Kidney (tissue), 14 donors: ENCODE measurements around the gene ALKBH8. TPM values are rescaled to one million over a fixed set of nuclear protein-coding genes. Genes with fewer than 3 reads are reported as not detected.
"Not testable (repeated sequence)": the region's sequence is repeated elsewhere in the genome, so short reads cannot be mapped to it uniquely, and the experiment has no call there.

Source experiments
- DNase-seq, 5 donors: peaks; one replicate each; pipeline ENCODE4 v3.0.0-alpha.2; 2013 to 2020
- FAIRE-seq: peaks from 2 replicates; lab custom pipeline; 2012; peaks lifted over from hg19 to GRCh38; lab: Jason Lieb, UNC
- H3K27ac ChIP-seq, 2 donors: one replicate each; pipeline ENCODE4 v1.7.0; 2013; ENCODE audit warnings: low read depth in 2 of 2, low read length in 2 of 2, inconsistent platforms in 1 of 2
- H3K27me3 ChIP-seq: one replicate; pipeline ENCODE4 v1.7.1; 2013; ENCODE audit warnings: low read length, inconsistent platforms; ENCODE audit not compliant: control insufficient read depth, insufficient read depth
- H3K36me3 ChIP-seq, 3 donors: one replicate each; pipeline versions ENCODE4 v1.7.0 to v1.7.1; 2013; ENCODE audit warnings: low read length in 3 of 3, control low read depth in 1 of 3, inconsistent platforms in 1 of 3; ENCODE audit not compliant: insufficient read depth in 3 of 3, control insufficient read depth in 2 of 3
- H3K4me1 ChIP-seq, 3 donors: one replicate each; pipeline versions ENCODE4 v1.7.0 to v1.7.1; 2013; ENCODE audit warnings: low read length in 3 of 3, inconsistent platforms in 1 of 3, low read depth in 1 of 3; ENCODE audit not compliant: control insufficient read depth in 2 of 3, insufficient read depth in 2 of 3
- H3K4me3 ChIP-seq, 3 donors: one replicate each; pipeline versions ENCODE4 v1.7.0 to v1.8.1; 2013; ENCODE audit warnings: low read length in 3 of 3, control low read depth in 1 of 3, inconsistent platforms in 1 of 3
- H3K9ac ChIP-seq, 3 donors: one replicate each; pipeline versions ENCODE4 v1.7.0 to v1.7.1; 2013; ENCODE audit warnings: low read length in 3 of 3, control low read depth in 1 of 3, inconsistent platforms in 1 of 3
- H3K9me3 ChIP-seq, 3 donors: one replicate each; pipeline versions ENCODE4 v1.7.0 to v1.7.1; 2013; ENCODE audit warnings: low read length in 3 of 3, control low read depth in 1 of 3, inconsistent platforms in 1 of 3; ENCODE audit not compliant: control insufficient read depth in 2 of 3, insufficient read depth in 1 of 3
- CTCF ChIP-seq: IDR thresholded peaks from 3 replicates; pipeline ENCODE4 v1.5.1; 2012; ENCODE audit warnings: mild to moderate bottlenecking, moderate library complexity, borderline replicate concordance; ENCODE audit not compliant: insufficient read depth; ENCODE audit errors: extremely low read depth
- intact Hi-C: fragments of 100-400 bp; cut with DNase I; formaldehyde crosslinking; loops from one replicate; pipeline ENCODE4 v1.11.1; 2022
- polyA plus RNA-seq: library from polyadenylated mRNA; stranded (reverse); fragments of 350-450 nt; fragmentation: Illumina TruSeq; extraction: RNeasy Lipid Tissue Mini Kit (QIAGEN cat#74804); gene quantifications from one replicate; pipeline ENCODE4 v1.2.3, GENCODE V29; 2014; ENCODE audit warnings: low read depth, low replicate concordance; ENCODE audit not compliant: insufficient read depth
- total RNA-seq: library from RNA; stranded (reverse); fragmentation: NEBNext Ultra II Directional; extraction: Animal tissue kit (Norgen Biotek cat#: 25700); gene quantifications from one replicate; pipeline ENCODE4 v1.2.1, GENCODE V29; 2021
- donor health status: control.
- donor health status: control.
- donor health status: control.
- donor health status: control.
- donor health status: control.
- donor health status: DM: yes; HTN: yes; CAD: no.
- donor health status: Normal renal cell carcinoma (clear cell type).

The ALKBH8 gene
- total and polyA plus RNA-seq, 2 donors from 2014 or later, result 3.8 to 9.4 TPM

GRCh38 chr11:107581147-107581546, 15.6 kb upstream of the ALKBH8 start:
- DNase-seq, result no peak
- no peak overlapping the region for H3K4me3 ChIP-seq
- H3K27me3 ChIP-seq, result peaks cover 4% of the 10 kb centered on the region
- H3K9ac ChIP-seq, result no peak overlapping the region
- no peaks in the 10 kb centered on the region for H3K36me3 ChIP-seq
- intact Hi-C loops, result no loop called here
- TF ChIP-seq CTCF, result no peak
- no peak for FAIRE-seq
- no peaks in the 10 kb centered on the region for H3K9me3 ChIP-seq
- H3K4me1 ChIP-seq, result no peaks in the 10 kb centered on the region
- H3K27ac ChIP-seq, result no peak overlapping the region

GRCh38 chr11:107579169-107579568, 13.6 kb upstream of the ALKBH8 start:
- H3K27ac ChIP-seq, H3K27me3 ChIP-seq, H3K36me3 ChIP-seq, DNase-seq, intact Hi-C loops, H3K4me1 ChIP-seq, H3K4me3 ChIP-seq, H3K9me3 ChIP-seq, FAIRE-seq, H3K9ac ChIP-seq: not testable (repeated sequence)

GRCh38 chr11:107577346-107577711, 11.8 kb upstream of the ALKBH8 start:
- intact Hi-C loops, result no loop called here
- FAIRE-seq, result no peak

More at GRCh38 chr11:107577346-107577711, 11.8 kb upstream of the ALKBH8 start:
- H3K9ac ChIP-seq, result no peak overlapping the region
- H3K4me1 ChIP-seq, result no peaks in the 10 kb centered on the region
- H3K27me3 ChIP-seq, result no peaks in the 10 kb centered on the region
- no peaks in the 10 kb centered on the region for H3K36me3 ChIP-seq
- H3K27ac ChIP-seq, result no peak overlapping the region
- DNase-seq, result no peak
- no peak for TF ChIP-seq CTCF
- H3K4me3 ChIP-seq, result no peak overlapping the region
- no peaks in the 10 kb centered on the region for H3K9me3 ChIP-seq
